GM18861 (cell line): ENCODE measurements around the gene SLC4A8.
"Not testable (repeated sequence)": the region's sequence is repeated elsewhere in the genome, so short reads cannot be mapped to it uniquely, and the experiment has no call there.

Experiments
- ATAC-seq: cut with Tn5 transposase; IDR thresholded peaks from one replicate; pipeline ENCODE4 v1.9.1; 2021; ENCODE audit not compliant: unreplicated experiment

The SLC4A8 gene

GRCh38 chr12:51424094-51424661 lies 453 bp upstream of the SLC4A8 start:
- ATAC-seq = no peak

- no peak for ATAC-seq
Measured at GRCh38 chr12:51428256-51428655, 3.6 kb downstream of the SLC4A8 start.

- no peak for ATAC-seq
Measured at GRCh38 chr12:51429700-51430099, 5.1 kb downstream of the SLC4A8 start.

- no peak for ATAC-seq
Measured at GRCh38 chr12:51430196-51430895, 5.7 kb downstream of the SLC4A8 start.

- no peak for ATAC-seq
Measured at GRCh38 chr12:51432921-51433320, 8.3 kb downstream of the SLC4A8 start.

GRCh38 chr12:51434305-51434704 lies 9.7 kb downstream of the SLC4A8 start:
- ATAC-seq = no peak

- ATAC-seq = no peak
Measured at GRCh38 chr12:51437431-51437830, 12.8 kb downstream of the SLC4A8 start.

- ATAC-seq = no peak
Measured at GRCh38 chr12:51439330-51439729, 14.7 kb downstream of the SLC4A8 start.

- no peak for ATAC-seq
Measured at GRCh38 chr12:51441583-51441982, 17.0 kb downstream of the SLC4A8 start.

GRCh38 chr12:51442324-51442723 lies 17.7 kb downstream of the SLC4A8 start:
- ATAC-seq = no peak

- no peak for ATAC-seq
Measured at GRCh38 chr12:51443573-51443972, 18.9 kb downstream of the SLC4A8 start.

GRCh38 chr12:51448618-51449256 lies 24.1 kb downstream of the SLC4A8 start:
- ATAC-seq = no peak

- no peak for ATAC-seq
Measured at GRCh38 chr12:51449580-51450246, 25.1 kb downstream of the SLC4A8 start.

- ATAC-seq = no peak
Measured at GRCh38 chr12:51450333-51450732, 25.7 kb downstream of the SLC4A8 start.

GRCh38 chr12:51450806-51451205 lies 26.2 kb downstream of the SLC4A8 start:
- ATAC-seq = no peak

GRCh38 chr12:51454016-51454415 lies 29.4 kb downstream of the SLC4A8 start:
- not testable (repeated sequence) for ATAC-seq

- ATAC-seq = not testable (repeated sequence)
Measured at GRCh38 chr12:51455050-51455449, 30.4 kb downstream of the SLC4A8 start.

- no peak for ATAC-seq
Measured at GRCh38 chr12:51458635-51459034, 34.0 kb downstream of the SLC4A8 start.

- no peak for ATAC-seq
Measured at GRCh38 chr12:51460519-51460918, 35.9 kb downstream of the SLC4A8 start.

- no peak for ATAC-seq
Measured at GRCh38 chr12:51465491-51465890, 40.9 kb downstream of the SLC4A8 start.

- no peak for ATAC-seq
Measured at GRCh38 chr12:51470116-51470515, 45.5 kb downstream of the SLC4A8 start.
